Astrocyte (in vitro differentiated cells and primary cell): Measurements from ENCODE around the gene HS6ST1.

Source experiments
- EZH2 ChIP-seq: IDR thresholded peaks from 2 replicates; pipeline ENCODE4 v1.6.1; 2012; ENCODE audit warnings: mild to moderate bottlenecking, low read length, inconsistent platforms; ENCODE audit not compliant: insufficient read depth
- TF ChIP-seq, protein P1 (sequence below): IDR thresholded peaks from 2 replicates; pipeline ENCODE4 v1.5.1; 2011; ENCODE audit warnings: low read depth, mild to moderate bottlenecking, inconsistent platforms, low read length, moderate library complexity; ENCODE audit not compliant: insufficient read depth

DNA sequence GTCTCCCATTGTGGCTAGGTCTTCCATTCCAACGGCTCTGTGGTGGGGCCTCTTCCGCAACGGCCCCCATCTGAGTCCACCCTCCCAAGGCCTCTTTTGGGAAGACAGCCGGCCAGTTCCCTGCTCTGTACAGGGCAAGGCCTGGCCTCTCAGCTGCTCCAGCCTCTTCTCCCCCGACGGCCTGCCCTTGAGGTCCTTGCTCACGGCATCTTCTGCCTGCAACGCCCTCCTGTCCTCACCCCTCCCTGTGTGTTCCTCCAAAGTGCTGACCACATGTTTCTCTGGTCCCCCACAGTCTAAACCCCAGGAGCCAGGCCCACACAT lies 16.0 kb downstream of the HS6ST1 start:
- TF ChIP-seq, protein P1, sequence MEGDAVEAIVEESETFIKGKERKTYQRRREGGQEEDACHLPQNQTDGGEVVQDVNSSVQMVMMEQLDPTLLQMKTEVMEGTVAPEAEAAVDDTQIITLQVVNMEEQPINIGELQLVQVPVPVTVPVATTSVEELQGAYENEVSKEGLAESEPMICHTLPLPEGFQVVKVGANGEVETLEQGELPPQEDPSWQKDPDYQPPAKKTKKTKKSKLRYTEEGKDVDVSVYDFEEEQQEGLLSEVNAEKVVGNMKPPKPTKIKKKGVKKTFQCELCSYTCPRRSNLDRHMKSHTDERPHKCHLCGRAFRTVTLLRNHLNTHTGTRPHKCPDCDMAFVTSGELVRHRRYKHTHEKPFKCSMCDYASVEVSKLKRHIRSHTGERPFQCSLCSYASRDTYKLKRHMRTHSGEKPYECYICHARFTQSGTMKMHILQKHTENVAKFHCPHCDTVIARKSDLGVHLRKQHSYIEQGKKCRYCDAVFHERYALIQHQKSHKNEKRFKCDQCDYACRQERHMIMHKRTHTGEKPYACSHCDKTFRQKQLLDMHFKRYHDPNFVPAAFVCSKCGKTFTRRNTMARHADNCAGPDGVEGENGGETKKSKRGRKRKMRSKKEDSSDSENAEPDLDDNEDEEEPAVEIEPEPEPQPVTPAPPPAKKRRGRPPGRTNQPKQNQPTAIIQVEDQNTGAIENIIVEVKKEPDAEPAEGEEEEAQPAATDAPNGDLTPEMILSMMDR: no peak
- TF ChIP-seq EZH2: no peak
